ENCODE measurements around the gene DBNDD2.
A peak's percentile ranks its signal among the peaks of the same experiment; 100 is the strongest.

Gene DBNDD2

GRCh38 chr20:45419188-45420091 is 11.4 kb downstream of the DBNDD2 start:
- peak in 2 of 3 experiments; percentile 85 to 97 for DNase-seq

- no peak for DNase-seq
Observed at GRCh38 chr20:45420125-45420524, 12.0 kb downstream of the DBNDD2 start.

DNA sequence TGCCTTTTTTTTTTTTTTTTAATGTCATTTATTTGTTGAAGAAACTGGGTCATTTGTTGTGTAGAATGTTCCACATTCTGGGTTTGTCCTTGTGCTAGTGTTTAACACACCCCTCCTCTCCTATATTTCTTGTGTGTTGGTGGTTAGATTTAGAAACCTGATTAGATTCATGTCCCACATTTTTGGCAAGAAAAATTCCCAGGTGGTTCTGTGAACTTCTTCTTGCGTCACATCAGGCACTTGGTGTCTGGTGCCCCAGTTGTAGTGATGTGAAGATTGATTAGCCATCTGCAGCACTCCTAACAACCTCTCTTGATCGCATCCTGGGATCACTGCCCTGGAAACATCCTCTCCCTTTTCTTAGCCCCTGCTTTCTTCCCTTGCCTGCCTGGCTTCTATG is 15.6 kb downstream of the DBNDD2 start:
- no peak for DNase-seq

DNA sequence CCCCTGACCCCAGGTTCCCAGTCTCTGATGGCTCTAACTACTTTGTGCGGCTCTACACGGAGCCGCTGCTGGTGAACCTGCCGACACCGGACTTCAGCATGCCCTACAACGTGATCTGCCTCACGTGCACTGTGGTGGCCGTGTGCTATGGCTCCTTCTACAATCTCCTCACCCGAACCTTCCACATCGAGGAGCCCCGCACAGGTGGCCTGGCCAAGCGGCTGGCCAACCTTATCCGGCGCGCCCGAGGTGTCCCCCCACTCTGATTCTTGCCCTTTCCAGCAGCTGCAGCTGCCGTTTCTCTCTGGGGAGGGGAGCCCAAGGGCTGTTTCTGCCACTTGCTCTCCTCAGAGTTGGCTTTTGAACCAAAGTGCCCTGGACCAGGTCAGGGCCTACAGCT is 17.5 kb downstream of the DBNDD2 start:
- no peak for DNase-seq

GRCh38 chr20:45426320-45427016 is 18.4 kb downstream of the DBNDD2 start:
- DNase-seq = no peak

DNA sequence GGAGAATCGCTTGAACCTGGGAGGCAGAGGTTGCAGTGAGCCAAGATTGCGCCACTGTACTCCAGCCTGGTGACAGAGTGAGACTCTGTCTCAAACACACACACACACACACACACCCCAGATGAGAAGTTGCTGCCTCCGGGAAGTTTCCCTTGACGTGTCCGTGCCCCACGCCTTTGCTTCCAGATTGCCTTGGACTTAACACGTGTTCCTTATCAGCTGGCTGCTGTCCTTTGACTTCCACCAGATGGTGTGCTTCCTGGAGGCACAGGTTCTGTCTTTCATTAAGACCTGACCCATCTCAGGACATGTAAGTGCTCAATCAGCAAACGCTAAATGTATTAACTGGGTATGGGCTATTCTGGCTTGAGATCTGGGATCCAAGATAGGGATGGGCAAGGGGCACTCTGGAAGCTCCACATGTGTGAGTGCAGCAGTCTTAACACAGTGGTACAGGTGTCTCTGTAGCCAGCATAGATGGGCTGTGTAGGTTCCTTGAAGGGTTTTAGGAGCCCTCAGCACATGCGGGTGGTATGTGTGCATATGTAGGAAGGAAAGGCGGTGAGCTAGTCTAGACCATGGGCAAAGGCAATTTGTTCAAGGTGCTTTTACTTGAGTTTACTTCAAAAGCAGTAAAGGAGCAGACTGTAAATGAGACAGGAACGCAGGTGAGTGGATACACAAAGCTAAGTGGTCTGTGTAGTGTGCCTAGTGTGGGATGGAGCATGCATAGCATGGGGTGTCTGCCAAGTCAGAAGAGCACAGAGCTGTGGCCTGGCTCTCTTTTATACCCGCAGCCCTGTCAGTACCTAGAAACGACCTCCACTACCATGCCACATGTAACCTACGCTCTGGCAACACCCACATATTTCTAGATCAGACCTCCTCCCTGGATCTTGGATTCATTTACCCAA is 19.4 kb downstream of the DBNDD2 start:
- DNase-seq = no peak

DNA sequence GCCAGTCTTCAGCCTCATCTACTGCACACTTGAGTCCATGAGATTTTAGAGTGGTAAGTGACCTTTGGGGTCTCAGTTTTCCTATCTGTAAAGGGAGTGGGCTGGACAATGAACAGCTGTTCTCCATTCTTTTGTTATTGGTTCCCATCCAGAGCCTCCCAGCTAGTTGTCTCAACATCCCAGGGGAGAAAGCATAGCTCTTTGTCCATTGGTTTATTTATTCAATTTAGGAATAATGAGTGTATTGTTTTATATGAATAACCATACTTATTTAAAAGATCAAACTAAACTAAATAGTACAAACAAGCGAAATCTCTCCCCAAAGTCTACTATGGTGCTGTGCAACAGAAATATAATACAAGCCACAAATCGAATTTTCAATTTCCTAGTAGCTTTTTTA is 21.5 kb downstream of the DBNDD2 start:
- no peak for DNase-seq

GRCh38 chr20:45432294-45432693 is 24.2 kb downstream of the DBNDD2 start:
- DNase-seq = no peak

GRCh38 chr20:45433316-45433715 is 25.2 kb downstream of the DBNDD2 start:
- no peak for DNase-seq

GRCh38 chr20:45433976-45434375 is 25.9 kb downstream of the DBNDD2 start:
- no peak for DNase-seq

GRCh38 chr20:45436732-45437485 is 28.8 kb downstream of the DBNDD2 start:
- peak; percentile 76 to 88 (median 81) for DNase-seq

DNA sequence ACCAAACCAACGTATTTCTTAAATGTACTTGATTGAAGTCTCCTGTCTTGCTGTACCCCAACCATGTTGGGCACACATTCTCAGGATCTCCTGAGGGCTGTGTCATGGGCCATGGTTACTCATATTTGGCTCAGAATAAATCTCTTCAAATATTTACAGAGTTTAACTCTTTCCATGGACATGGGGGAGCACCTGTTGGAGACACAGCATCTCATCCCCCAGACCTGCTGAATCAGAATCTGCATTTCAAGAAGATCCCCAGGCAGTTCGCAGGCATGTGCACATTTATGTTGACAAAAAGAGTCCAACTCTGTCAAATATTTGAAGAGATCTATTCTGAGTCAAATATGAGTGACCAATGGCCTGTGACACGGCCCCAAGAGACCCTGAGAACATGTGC is 32.3 kb downstream of the DBNDD2 start:
- DNase-seq = no peak

DNA sequence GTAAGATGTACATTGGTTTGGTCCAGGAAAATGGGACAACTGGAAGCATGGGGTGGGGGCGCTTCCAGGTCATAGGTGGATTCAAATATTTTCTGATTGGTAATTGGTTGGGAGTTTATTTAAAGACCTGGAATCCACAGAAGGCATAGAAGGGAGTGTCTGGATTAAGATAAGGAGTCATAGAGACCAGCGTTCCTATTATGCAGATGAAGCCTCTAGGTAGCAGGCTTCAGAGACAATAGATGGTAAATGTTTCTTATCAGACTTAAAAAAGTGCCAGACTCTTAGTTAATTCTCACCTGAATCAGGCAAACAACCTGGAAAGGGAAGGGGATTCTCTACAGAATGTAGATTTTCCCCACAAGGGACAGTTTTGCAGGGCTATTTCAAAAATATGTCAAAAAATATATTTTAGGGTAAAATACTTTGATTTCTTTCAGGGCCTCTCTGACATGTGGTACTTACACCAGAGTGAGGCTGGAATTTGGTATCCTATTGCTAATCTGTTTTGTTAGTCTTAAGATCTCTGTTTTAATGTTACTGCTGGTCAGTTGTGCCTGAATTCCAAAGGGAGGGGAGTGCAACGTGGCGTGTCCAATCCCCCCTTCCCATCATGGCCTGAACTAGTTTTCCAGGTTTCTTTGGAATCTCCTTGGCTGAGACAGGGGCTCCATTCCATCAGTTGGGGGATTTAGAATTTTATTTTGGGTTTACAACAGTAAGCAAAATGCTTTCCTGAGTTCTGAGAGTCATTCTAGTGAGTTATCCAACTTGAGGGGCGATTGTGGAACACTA is 33.0 kb downstream of the DBNDD2 start:
- DNase-seq = no peak

DNA sequence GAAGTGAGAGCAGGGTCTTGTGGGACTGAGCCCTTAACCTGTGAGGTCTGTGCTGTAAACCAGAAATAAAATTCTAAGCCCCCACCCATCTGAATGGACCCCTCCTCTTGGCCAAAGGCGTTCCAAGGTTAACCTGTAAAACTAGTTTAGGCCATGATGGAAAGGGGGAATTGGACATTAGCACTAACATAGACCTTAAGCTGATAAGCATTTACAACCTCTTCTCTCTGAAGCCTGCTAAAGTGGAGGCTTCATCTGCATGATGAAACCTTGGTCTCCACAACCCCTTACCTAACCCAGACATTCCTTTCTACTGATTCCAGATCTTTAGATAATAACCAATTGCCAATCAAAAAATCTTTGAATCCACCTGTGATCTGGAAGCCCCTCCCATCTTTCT is 33.7 kb downstream of the DBNDD2 start:
- DNase-seq = no peak

DNA sequence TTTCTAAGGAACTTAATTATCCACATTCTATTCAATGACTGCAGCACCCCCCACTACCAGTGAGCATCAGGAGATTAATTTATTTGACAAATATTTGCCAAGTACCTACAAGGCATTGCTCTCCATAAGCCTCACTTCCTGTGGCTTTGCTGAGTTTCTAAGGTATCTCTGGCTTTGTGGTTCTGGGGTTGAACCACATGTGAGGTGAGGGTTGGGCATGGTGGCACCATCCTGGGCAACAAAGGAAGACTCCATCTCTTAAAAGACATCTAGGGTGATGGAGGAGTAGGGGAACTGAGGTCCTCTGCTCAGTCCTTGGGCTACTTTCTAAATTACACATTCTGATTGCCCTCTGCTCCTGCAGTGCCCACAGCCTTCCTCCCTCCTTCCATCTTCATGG is 36.0 kb downstream of the DBNDD2 start:
- DNase-seq = peak in 1 of 3 experiments; percentile 38

DNA sequence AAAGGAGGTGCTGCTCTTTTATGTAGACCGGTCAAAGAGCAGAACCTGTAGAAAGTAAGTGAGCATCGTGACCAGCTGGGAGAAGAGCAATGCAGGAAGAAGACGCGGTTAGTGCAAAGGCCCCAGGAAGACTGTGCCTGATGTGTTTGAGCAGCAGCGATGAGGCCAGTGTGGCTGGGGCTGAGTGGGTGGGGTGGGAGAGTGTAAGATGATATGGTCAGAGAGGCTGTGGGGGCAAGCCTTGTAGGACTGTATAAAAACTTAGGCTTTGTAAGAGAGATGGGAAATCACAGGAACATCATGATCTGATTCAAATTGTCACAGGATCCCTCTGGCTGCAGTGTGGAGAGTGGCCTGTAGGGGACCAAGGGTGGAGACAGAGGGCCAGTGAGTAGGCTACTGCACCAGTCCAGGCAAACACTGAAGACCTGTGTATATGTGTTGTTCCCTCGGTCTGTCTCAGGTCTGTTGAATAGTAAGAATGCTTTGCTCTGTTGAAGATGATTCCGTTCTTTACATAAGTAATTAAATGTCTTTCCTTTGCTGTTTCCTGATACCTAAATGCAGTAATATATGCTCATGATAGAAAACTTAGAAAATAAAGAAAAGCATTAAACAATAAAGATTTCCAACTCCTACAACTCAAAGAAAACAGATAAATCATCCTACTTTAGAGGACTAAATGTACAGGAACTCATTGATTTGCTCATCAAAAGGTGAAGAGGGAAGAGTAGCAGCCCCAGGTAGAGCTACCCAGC is 37.9 kb downstream of the DBNDD2 start:
- peak in 2 of 3 experiments; percentile 48 to 49 for DNase-seq

GRCh38 chr20:45448270-45448669 is 40.2 kb downstream of the DBNDD2 start:
- DNase-seq = no peak

- no peak for DNase-seq
Observed at GRCh38 chr20:45449528-45449927, 41.4 kb downstream of the DBNDD2 start.

- DNase-seq = peak in 2 of 3 experiments; percentile 24 to 61
Observed at GRCh38 chr20:45450097-45450818, 42.2 kb downstream of the DBNDD2 start.

GRCh38 chr20:45452238-45452637 is 44.1 kb downstream of the DBNDD2 start:
- no peak for DNase-seq

All from NCI-H1417 (cell line).